Heart left ventricle (tissue), 16 donors: ENCODE data around the gene SEC14L2. TPM values are rescaled to one million over a fixed set of nuclear protein-coding genes. Genes with fewer than 3 reads are reported as not detected.

Experiments
- ATAC-seq, 4 donors: fragments of 200-7000 bp; cut with Tn5 transposase; one replicate each; pipeline ENCODE4 v1.9.1; 2020 to 2022; ENCODE audit warnings: moderate library complexity in 4 of 4, mild to moderate bottlenecking in 3 of 4, moderate number of reproducible peaks in 1 of 4
- DNase-seq, 5 donors: peaks; one replicate each; pipeline ENCODE4 v3.0.0-alpha.2; 2020
- H3K27ac ChIP-seq, 12 donors: fragments of 200-600 bp; sonication (generic) in 4 of 12; one replicate each; pipeline versions ENCODE4 v1.5.0 to v1.8.0; 2016 to 2022; ENCODE audit warnings: mild to moderate bottlenecking in 2 of 12
- H3K27me3 ChIP-seq, 9 donors: fragments of 200-600 bp; sonication (generic) in 2 of 9; one replicate each; pipeline versions ENCODE4 v1.5.1 to v1.8.0; 2016 to 2022; ENCODE audit warnings: mild to moderate bottlenecking in 3 of 9
- H3K36me3 ChIP-seq, 9 donors: fragments of 200-600 bp; sonication (generic) in 2 of 9; one replicate each; pipeline versions ENCODE4 v1.5.0 to v1.8.0; 2018 to 2022; ENCODE audit warnings: mild to moderate bottlenecking in 2 of 9
- H3K4me1 ChIP-seq, 12 donors: fragments of 200-600 bp; sonication (generic) in 4 of 12; one replicate each; pipeline versions ENCODE4 v1.5.0 to v1.8.0; 2016 to 2022; ENCODE audit warnings: mild to moderate bottlenecking in 3 of 12
- H3K4me3 ChIP-seq, 12 donors: fragments of 200-600 bp; sonication (generic) in 4 of 12; one replicate each; pipeline versions ENCODE4 v1.5.0 to v1.8.0; 2017 to 2022; ENCODE audit warnings: mild to moderate bottlenecking in 9 of 12, moderate library complexity in 4 of 12
- H3K9me3 ChIP-seq, 12 donors: fragments of 200-600 bp; sonication (generic) in 4 of 12; one replicate each; pipeline versions ENCODE4 v1.5.0 to v1.8.0; 2016 to 2022; ENCODE audit warnings: mild to moderate bottlenecking in 1 of 12
- CTCF ChIP-seq, 12 donors: fragments of 200-600 bp; sonication (generic) in 4 of 12; IDR thresholded peaks; one replicate each; pipeline versions ENCODE4 v1.5.0 to v1.8.0; 2018 to 2022; ENCODE audit warnings: antibody characterized with exemption in 12 of 12, mild to moderate bottlenecking in 5 of 12
- POLR2A ChIP-seq, 2 donors: fragments of 450-650 bp; IDR thresholded peaks; one replicate each; pipeline ENCODE4 v1.6.1; 2017; ENCODE audit warnings: antibody characterized with exemption in 2 of 2, mild to moderate bottlenecking in 2 of 2, moderate library complexity in 2 of 2
- WGBS, 4 donors: extraction: QIAGEN DNeasy Blood & Tissue Kit in 2 of 4; methylation state at CpG; one replicate each; pipeline versions ENCODE4 v1.1.5 to v1.1.7; 2013 to 2018; 5-methylcytosine and 5-hydroxymethylcytosine counted together
- intact Hi-C, 10 donors: fragments of 100-400 bp; cut with DNase I; formaldehyde crosslinking; loops; one replicate each; pipeline versions ENCODE4 v1.11.1 to v1.14.2; 2022
- polyA plus RNA-seq, 2 donors: library from polyadenylated mRNA; stranded (reverse); fragments of 200-250 nt; gene quantifications; one replicate each; pipeline ENCODE4 v1.2.3, GENCODE V29; 2013
- total RNA-seq, 9 donors: library from RNA; depleted of rRNA in 2 of 9; stranded (reverse); fragments of >200 nt in 2 of 9; fragmentation: NEBNext Ultra II Directional in 3 of 9; extraction: Animal tissue kit (Norgen Biotek cat#: 25700) in 3 of 9; gene quantifications; one replicate each; pipeline versions ENCODE4 v1.1.0 to v1.2.4, GENCODE V29; 2016 to 2023
- donor health status: ischemic (EF 13 %, LVEDD 7.1; RV severe dilation, severe dysfunction).
- donor health status: healthy with polysubstance abuse.
- donor health status: DM: no; HTN: yes; CAD: no.
- donor health status: DM: no; HTN: no; CAD: no.
- donor health status: ischemic (EF 25% LVEDD 6.9; RV normal size, moderate dysfunction).
- donor health status: ischemic (EF 25% LVEDD 5.7; RV mildly dilated, moderate dysfunction).
- donor health status: healthy.
- donor health status: DM: yes; HTN: yes; CAD: no.
- donor health status: ischemic (EF 35%, LVEDD 5.7; RV mildly dilated, moderate dysfunction).
- donor health status: nonischemic (EF 11% LVEDD 7.7; RV severe dilation, severe dysfunction).
- donor health status: DM: yes; HTN: yes; CAD: no.
- donor health status: PGD.
- donor health status: ischemic (EF 29% LVEDD 5.4; RV normal size, mild dysfunction).
- donor health status: nonischemic (EF 23%, LVEDD 6.1; RV moderate dilation, normal function).

SEC14L2 gene
- total and polyA plus RNA-seq, 11 donors: 0.30 to 11.2 (median 1.6) TPM

DNA sequence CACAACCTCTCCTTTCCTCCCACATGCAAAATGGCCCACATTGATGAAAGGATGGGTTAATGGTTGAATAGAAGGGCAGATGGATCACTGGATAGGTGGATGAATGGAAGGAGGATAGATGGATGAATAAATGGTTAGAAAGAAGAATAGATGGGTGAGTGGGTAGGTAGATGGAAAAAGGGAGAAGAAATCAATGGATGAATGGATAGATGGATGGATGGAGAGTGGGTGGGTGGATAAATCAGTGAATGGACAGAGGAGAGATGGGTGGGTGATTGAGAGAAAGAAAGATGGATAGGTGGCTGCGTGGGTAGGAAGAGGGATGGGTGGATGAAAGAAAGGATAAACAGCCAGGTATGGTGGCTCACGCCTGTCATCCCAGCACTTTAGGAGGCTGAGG is 73.8 kb downstream of the SEC14L2 start:
- no peak overlapping the region for H3K27ac ChIP-seq
- ATAC-seq (no peak), DNase-seq (no peak)
- H3K27me3 ChIP-seq: peaks cover 0 to 34% (median 9%) of the 10 kb centered on the region in 9 donors
- intact Hi-C loops: no loop called here
- no peaks in the 10 kb centered on the region for H3K4me1 ChIP-seq
- 84 to 89% (median 86%) methylated on average over 2 of the region's 2 CpGs for WGBS, 4 donors
- no peaks in the 10 kb centered on the region for H3K36me3 ChIP-seq
- no peak overlapping the region for H3K4me3 ChIP-seq
- H3K9me3 ChIP-seq: no peaks in the 10 kb centered on the region
- TF ChIP-seq POLR2A (IDR thresholded peaks at IDR 0.05) (no peak), CTCF (IDR thresholded peaks at IDR 0.05) (no peak)

DNA sequence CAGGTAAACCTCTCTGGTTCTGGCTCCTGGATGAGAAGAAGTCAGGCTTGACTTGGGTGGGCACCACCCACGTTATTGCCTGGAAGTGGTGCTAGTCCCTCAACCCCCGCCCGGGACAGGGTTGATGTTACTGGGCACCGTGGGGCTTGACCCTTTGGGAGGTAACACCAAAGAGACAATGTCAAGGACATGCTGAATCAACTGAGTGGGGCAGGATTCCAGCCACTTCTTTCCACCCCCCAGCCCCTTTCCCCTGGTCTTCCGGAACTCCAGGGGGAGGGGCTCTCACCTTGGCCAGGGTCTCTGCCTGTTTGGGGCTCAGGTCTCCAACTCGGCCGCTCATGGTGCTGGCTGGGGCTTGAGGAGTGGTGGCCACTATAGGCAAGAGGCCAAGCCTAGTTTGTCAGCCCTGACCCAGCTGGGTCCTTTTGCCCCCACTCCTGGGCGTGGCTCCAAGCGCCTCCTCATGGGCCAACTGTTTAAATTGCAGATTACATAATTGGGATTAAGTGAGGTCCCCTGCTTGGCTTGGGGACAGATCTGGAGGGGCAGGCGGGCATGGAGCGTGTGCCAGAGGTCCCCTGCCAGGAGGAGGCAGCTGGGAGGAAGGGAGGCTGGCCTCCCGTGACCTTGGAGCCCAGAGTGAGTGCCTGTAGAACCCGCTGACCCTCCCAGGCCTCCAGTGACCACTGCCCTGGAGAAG is 74.9 kb downstream of the SEC14L2 start, which contains the start of gene SEC14L3:
TSS of gene SEC14L3 (minus strand) at position 402 of the 703 bp plus-strand sequence. CDS start at position 343, 59 bp downstream.
- no peaks in the 10 kb centered on the region for H3K4me1 ChIP-seq
- intact Hi-C loops: no loop called here
- TF ChIP-seq CTCF (IDR thresholded peaks at IDR 0.05) (no peak), POLR2A (IDR thresholded peaks at IDR 0.05) (no peak)
- no peaks in the 10 kb centered on the region for H3K36me3 ChIP-seq
- WGBS, 4 donors: 60 to 69% (median 62%) methylated on average over 8 to 13 of the region's 13 CpGs
- ATAC-seq: no peak
- H3K27me3 ChIP-seq: peaks cover 0 to 34% (median 9%) of the 10 kb centered on the region in 9 donors
- DNase-seq: peak in 1 of 5 donors; percentile 51
- H3K4me3 ChIP-seq: no peak within 1 kb of the TSS
- H3K27ac ChIP-seq: no peak within 1 kb of the TSS
- H3K9me3 ChIP-seq: no peaks in the 10 kb centered on the region

DNA sequence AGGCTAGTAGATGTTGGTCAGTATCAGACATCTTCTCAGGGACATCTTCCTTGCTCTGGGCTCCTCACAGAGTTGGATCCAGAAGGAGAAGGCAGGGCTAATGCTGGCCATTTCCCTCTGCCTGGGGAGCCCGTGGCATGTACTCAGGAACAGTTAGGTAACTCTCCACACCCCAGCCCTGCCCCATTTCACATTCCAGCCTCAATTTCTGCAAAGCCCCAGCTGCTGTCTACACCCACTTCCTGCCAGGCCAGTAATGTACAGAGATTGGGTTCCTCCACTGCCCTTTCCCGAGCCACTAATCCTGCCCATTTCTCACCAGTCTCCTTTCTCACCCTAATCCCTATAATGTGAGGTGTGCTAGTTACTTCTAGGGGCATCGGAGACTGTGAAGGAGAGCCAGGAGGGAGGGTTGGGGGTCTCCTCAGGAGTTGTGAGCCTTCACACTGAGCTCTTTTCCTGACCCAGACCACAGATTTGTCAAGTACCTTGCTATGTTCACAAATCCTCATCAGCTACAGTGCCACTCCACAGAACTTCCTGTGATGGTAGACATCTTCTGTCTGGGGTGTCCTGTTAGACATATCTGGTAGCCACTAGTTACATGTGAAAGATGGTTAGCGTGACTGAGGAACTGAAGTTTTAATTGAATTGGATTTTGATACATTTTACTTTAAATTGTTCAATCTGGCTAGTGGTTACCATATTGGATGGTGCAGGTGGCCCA is 76.3 kb downstream of the SEC14L2 start:
- TF ChIP-seq POLR2A (IDR thresholded peaks at IDR 0.05): no peak
- TF ChIP-seq CTCF (IDR thresholded peaks at IDR 0.05): no peak
- Histone ChIP-seq H3K4me3 (no peak overlapping the region), H3K36me3 (no peaks in the 10 kb centered on the region), H3K27me3 (peaks cover 0 to 34% (median 9%) of the 10 kb centered on the region in 9 donors), H3K27ac (no peak overlapping the region), H3K9me3 (no peaks in the 10 kb centered on the region), H3K4me1 (no peaks in the 10 kb centered on the region)
- DNase-seq (no peak), ATAC-seq (no peak)
- intact Hi-C loops: no loop called here
- WGBS, 4 donors: 67 to 74% (median 72%) methylated on average over 4 of the region's 4 CpGs

GRCh38 chr22:30474121-30474520 is 77.3 kb downstream of the SEC14L2 start:
- WGBS, 4 donors: 89 to 97% (median 92%) methylated on average over 4 of the region's 4 CpGs

More at GRCh38 chr22:30474121-30474520, 77.3 kb downstream of the SEC14L2 start:
- no peaks in the 10 kb centered on the region for H3K36me3 ChIP-seq
- ATAC-seq: no peak
- no peak for TF ChIP-seq CTCF (IDR thresholded peaks at IDR 0.05)
- TF ChIP-seq POLR2A (IDR thresholded peaks at IDR 0.05): no peak
- H3K27me3 ChIP-seq: peaks cover 0 to 34% (median 9%) of the 10 kb centered on the region in 9 donors
- H3K27ac ChIP-seq: no peak overlapping the region
- H3K4me3 ChIP-seq: no peak overlapping the region
- intact Hi-C loops: no loop called here
- H3K9me3 ChIP-seq: no peaks in the 10 kb centered on the region
- no peaks in the 10 kb centered on the region for H3K4me1 ChIP-seq
- no peak for DNase-seq
